Subcutaneous adipose tissue (tissue), 4 donors: Measurements from ENCODE around the gene SAMD4A. TPM values are rescaled to one million over a fixed set of nuclear protein-coding genes. Genes with fewer than 3 reads are reported as not detected.

Experiments
- CTCF ChIP-seq: fragments of 450-650 bp; IDR thresholded peaks from one replicate; pipeline ENCODE4 v1.5.1; 2016; ENCODE audit warnings: low read depth, mild to moderate bottlenecking, control low read depth, antibody characterized with exemption, moderate library complexity
- total RNA-seq, 4 donors: library from RNA; depleted of rRNA; stranded (reverse); fragments of >200 nt; gene quantifications; one replicate each; pipeline ENCODE4 v1.1.0, GENCODE V29; 2016

The SAMD4A gene
- total RNA-seq, 4 donors from 2014 or later = 30.0 to 65.9 (median 39.7) TPM

GRCh38 chr14:54711812-54712464, 145.0 kb downstream of the SAMD4A start:
- no peak for TF ChIP-seq CTCF

GRCh38 chr14:54712465-54713200, 145.7 kb downstream of the SAMD4A start:
- no peak for TF ChIP-seq CTCF

- no peak for TF ChIP-seq CTCF
Observed at GRCh38 chr14:54713379-54713778, 146.5 kb downstream of the SAMD4A start.

GRCh38 chr14:54715239-54715638, 148.3 kb downstream of the SAMD4A start:
- TF ChIP-seq CTCF = no peak

GRCh38 chr14:54715811-54716210, 148.9 kb downstream of the SAMD4A start:
- TF ChIP-seq CTCF = no peak

GRCh38 chr14:54716862-54717261, 149.9 kb downstream of the SAMD4A start:
- no peak for TF ChIP-seq CTCF

GRCh38 chr14:54718046-54718445, 151.1 kb downstream of the SAMD4A start:
- no peak for TF ChIP-seq CTCF
